Measurements from ENCODE around the gene TMEM184B.

The TMEM184B gene

GRCh38 chr22:38232196-38232595, 40.6 kb downstream of the TMEM184B start:
- no peak for TF ChIP-seq CTCF (IDR thresholded peaks at IDR 0.05; ENCODE audit: low read depth, low read length, poor library complexity, severe bottlenecking)
- no peak for TF ChIP-seq EZH2phosphoT487 (IDR thresholded peaks at IDR 0.05; ENCODE audit: borderline replicate concordance, low read length)

GRCh38 chr22:38230916-38231315, 41.9 kb downstream of the TMEM184B start:
- TF ChIP-seq EZH2phosphoT487 (IDR thresholded peaks at IDR 0.05; ENCODE audit: borderline replicate concordance, low read length) (no peak), CTCF (IDR thresholded peaks at IDR 0.05; ENCODE audit: low read depth, low read length, poor library complexity, severe bottlenecking) (no peak)
- no peaks in the 10 kb centered on the region for H4K20me1 ChIP-seq (ENCODE audit: control insufficient read depth, insufficient read depth, low read depth, low read length)
- H3K36me3 ChIP-seq (ENCODE audit: control insufficient read depth, low read length), result no peaks in the 10 kb centered on the region
- H3K4me2 ChIP-seq (ENCODE audit: low read length), result no peak overlapping the region
- no peaks in the 10 kb centered on the region for H3K9me2 ChIP-seq (replicated peaks; ENCODE audit: control insufficient read depth, low read length)
- H3K27me3 ChIP-seq (ENCODE audit: control insufficient read depth, low read length), result no peaks in the 10 kb centered on the region
- H3K4me1 ChIP-seq (ENCODE audit: control insufficient read depth, low read length), result no peaks in the 10 kb centered on the region
- H3K4me3 ChIP-seq (ENCODE audit: low read length), result no peak overlapping the region
- no peaks in the 10 kb centered on the region for H3K79me2 ChIP-seq (ENCODE audit: control insufficient read depth, low read length)
- H3K27ac ChIP-seq (ENCODE audit: low read depth, low read length), result no peak overlapping the region
- H3K9me3 ChIP-seq (ENCODE audit: control insufficient read depth, insufficient read depth, low read length), result no peaks in the 10 kb centered on the region
- H3F3A ChIP-seq (ENCODE audit: control insufficient read depth, insufficient read depth), result no peaks in the 10 kb centered on the region

More at GRCh38 chr22:38232196-38232595, 40.6 kb downstream of the TMEM184B start:
- Histone ChIP-seq H3K9me3 (ENCODE audit: control insufficient read depth, insufficient read depth, low read length) (no peaks in the 10 kb centered on the region), H3K27ac (ENCODE audit: low read depth, low read length) (no peak overlapping the region), H3K36me3 (ENCODE audit: control insufficient read depth, low read length) (no peaks in the 10 kb centered on the region), H3K9me2 (replicated peaks; ENCODE audit: control insufficient read depth, low read length) (no peaks in the 10 kb centered on the region), H3K4me2 (ENCODE audit: low read length) (no peak overlapping the region), H4K20me1 (ENCODE audit: control insufficient read depth, insufficient read depth, low read depth, low read length) (no peaks in the 10 kb centered on the region), H3K4me1 (ENCODE audit: control insufficient read depth, low read length) (no peaks in the 10 kb centered on the region), H3K4me3 (ENCODE audit: low read length) (no peak overlapping the region), H3F3A (ENCODE audit: control insufficient read depth, insufficient read depth) (no peaks in the 10 kb centered on the region), H3K27me3 (ENCODE audit: control insufficient read depth, low read length) (no peaks in the 10 kb centered on the region), H3K79me2 (ENCODE audit: control insufficient read depth, low read length) (no peaks in the 10 kb centered on the region)

DNA sequence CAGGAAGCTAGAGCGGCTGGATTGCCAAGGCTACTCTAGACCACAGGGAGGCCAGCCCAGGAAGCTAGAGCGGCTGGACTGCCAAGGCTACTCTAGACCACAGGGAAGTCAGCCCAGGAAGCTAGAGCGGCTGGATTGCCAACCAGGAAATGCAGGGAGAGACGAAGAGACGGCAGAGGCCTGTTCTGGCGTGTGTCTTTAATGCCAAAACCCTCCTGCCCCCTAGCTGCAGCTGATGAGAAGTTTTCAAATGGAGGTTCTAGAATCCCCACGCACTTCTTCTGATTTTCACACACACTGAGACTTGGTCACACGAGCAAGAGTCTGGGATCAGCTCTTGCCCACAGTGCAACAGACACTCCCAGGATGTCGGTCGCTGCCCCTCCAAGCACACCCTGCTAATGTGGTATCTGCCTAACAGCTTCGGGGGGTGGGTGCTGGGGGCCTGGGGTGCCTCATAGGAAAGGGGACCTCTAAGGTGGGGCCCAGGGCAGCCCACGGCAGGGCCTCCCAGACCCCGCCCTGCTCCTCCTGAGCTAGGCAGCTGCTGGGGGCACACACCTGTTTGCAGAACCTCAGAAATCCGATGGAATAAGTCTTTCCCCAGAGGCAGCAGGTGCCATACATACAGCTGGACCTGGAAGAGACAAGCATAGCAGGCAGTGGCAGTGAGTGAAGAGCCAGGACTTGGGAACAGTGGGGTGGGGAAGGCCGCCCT, 42.5 kb downstream of the TMEM184B start:
- Histone ChIP-seq H3K9me3 (ENCODE audit: control insufficient read depth, insufficient read depth, low read length) (no peaks in the 10 kb centered on the region), H3F3A (ENCODE audit: control insufficient read depth, insufficient read depth) (no peaks in the 10 kb centered on the region), H3K9me2 (replicated peaks; ENCODE audit: control insufficient read depth, low read length) (no peaks in the 10 kb centered on the region), H4K20me1 (ENCODE audit: control insufficient read depth, insufficient read depth, low read depth, low read length) (no peaks in the 10 kb centered on the region), H3K4me2 (ENCODE audit: low read length) (no peak overlapping the region), H3K79me2 (ENCODE audit: control insufficient read depth, low read length) (no peaks in the 10 kb centered on the region), H3K27me3 (ENCODE audit: control insufficient read depth, low read length) (no peaks in the 10 kb centered on the region), H3K36me3 (ENCODE audit: control insufficient read depth, low read length) (no peaks in the 10 kb centered on the region), H3K27ac (ENCODE audit: low read depth, low read length) (no peak overlapping the region), H3K4me3 (ENCODE audit: low read length) (no peak overlapping the region), H3K4me1 (ENCODE audit: control insufficient read depth, low read length) (no peaks in the 10 kb centered on the region)
- peak; percentile 43 for TF ChIP-seq CTCF (IDR thresholded peaks at IDR 0.05; ENCODE audit: low read depth, low read length, poor library complexity, severe bottlenecking)
- no peak for TF ChIP-seq EZH2phosphoT487 (IDR thresholded peaks at IDR 0.05; ENCODE audit: borderline replicate concordance, low read length)
